Lower lobe of right lung (tissue), 2 donors: ENCODE measurements around the gene OSBP. TPM values are rescaled to one million over a fixed set of nuclear protein-coding genes. Genes with fewer than 3 reads are reported as not detected.

Experiments used
- ATAC-seq, 2 donors: fragments of 200-7000 bp; cut with Tn5 transposase; one replicate each; pipeline ENCODE4 v1.9.1; 2020 to 2022; ENCODE audit warnings: mild to moderate bottlenecking in 2 of 2, moderate library complexity in 2 of 2
- DNase-seq: peaks from one replicate; pipeline ENCODE4 v3.0.0-alpha.2; 2020
- H3K27ac ChIP-seq: fragments of 200-600 bp; one replicate; pipeline ENCODE4 v1.8.0; 2022
- H3K27me3 ChIP-seq: fragments of 200-600 bp; one replicate; pipeline ENCODE4 v1.8.0; 2022; ENCODE audit warnings: low read depth
- H3K36me3 ChIP-seq: fragments of 200-600 bp; one replicate; pipeline ENCODE4 v1.8.0; 2022; ENCODE audit warnings: mild to moderate bottlenecking
- H3K4me1 ChIP-seq: fragments of 200-600 bp; one replicate; pipeline ENCODE4 v1.8.0; 2022
- H3K4me3 ChIP-seq: fragments of 200-600 bp; one replicate; pipeline ENCODE4 v1.8.0; 2022; ENCODE audit warnings: mild to moderate bottlenecking
- H3K9me3 ChIP-seq: fragments of 200-600 bp; one replicate; pipeline ENCODE4 v1.8.0; 2022
- CTCF ChIP-seq: fragments of 200-600 bp; IDR thresholded peaks from one replicate; pipeline ENCODE4 v1.8.0; 2022; ENCODE audit warnings: antibody characterized with exemption, mild to moderate bottlenecking
- intact Hi-C: fragments of 100-400 bp; cut with DNase I; formaldehyde crosslinking; loops from one replicate; pipeline ENCODE4 v1.11.0; 2022
- total RNA-seq: library from RNA; stranded (reverse); fragmentation: NEBNext Ultra II Directional; extraction: Animal tissue kit (Norgen Biotek cat#: 25700); gene quantifications from one replicate; pipeline ENCODE4 v1.2.1, GENCODE V29; 2021
- donor health status: DM: no; HTN: yes; CAD: no; lungs with severe emphysema.

The OSBP gene
- total RNA-seq, 1 donor from 2014 or later: 37.7 TPM

DNA sequence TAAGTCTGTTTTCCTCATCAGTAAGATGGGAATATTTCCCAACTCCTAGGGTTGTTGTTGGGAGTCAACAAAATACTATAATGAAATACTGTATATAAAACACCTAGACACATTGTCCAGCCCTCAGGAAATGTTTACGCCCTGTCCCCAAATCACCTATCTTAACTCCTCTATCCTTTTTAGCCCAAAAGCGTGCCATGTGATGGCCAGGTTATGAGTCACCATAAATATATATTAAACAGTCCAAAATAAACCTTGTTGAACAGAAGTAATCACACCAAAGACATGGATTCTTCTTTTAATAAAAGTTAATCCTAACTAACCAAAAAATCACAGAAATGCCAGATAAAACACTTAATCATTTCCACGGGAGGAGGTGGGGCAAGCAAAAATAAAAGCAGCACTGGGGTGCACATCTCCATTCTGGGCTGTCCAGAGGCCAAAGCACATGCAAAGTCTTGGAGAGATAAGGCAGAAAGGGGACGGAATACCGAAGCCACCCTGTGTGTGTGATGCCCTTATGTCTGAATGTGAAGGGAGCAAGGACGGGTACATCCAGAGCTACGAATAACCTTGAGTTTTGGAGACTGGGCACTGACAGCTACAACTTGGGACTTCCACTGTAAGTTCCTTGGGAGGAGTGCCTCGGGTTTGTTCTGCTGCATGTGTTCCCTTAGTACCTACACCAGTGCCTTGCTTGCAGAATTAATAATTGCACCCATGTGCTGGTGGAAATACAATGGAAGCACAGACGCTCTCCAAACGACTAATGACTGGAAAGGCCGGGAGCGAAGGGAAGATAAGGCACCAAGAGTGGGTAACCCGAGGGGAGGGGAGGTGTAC, 1.1 kb downstream of the OSBP start:
- H3K27ac ChIP-seq: peak overlapping the region; percentile 93
- H3K4me1 ChIP-seq: peaks cover 50% of the 10 kb centered on the region
- DNase-seq (no peak), ATAC-seq (no peak)
- no peaks in the 10 kb centered on the region for H3K27me3 ChIP-seq
- no peaks in the 10 kb centered on the region for H3K9me3 ChIP-seq
- intact Hi-C loops: no loop called here
- H3K4me3 ChIP-seq: peak overlapping the region; percentile 83
- H3K36me3 ChIP-seq: peaks cover 9% of the 10 kb centered on the region
- no peak for TF ChIP-seq CTCF

DNA sequence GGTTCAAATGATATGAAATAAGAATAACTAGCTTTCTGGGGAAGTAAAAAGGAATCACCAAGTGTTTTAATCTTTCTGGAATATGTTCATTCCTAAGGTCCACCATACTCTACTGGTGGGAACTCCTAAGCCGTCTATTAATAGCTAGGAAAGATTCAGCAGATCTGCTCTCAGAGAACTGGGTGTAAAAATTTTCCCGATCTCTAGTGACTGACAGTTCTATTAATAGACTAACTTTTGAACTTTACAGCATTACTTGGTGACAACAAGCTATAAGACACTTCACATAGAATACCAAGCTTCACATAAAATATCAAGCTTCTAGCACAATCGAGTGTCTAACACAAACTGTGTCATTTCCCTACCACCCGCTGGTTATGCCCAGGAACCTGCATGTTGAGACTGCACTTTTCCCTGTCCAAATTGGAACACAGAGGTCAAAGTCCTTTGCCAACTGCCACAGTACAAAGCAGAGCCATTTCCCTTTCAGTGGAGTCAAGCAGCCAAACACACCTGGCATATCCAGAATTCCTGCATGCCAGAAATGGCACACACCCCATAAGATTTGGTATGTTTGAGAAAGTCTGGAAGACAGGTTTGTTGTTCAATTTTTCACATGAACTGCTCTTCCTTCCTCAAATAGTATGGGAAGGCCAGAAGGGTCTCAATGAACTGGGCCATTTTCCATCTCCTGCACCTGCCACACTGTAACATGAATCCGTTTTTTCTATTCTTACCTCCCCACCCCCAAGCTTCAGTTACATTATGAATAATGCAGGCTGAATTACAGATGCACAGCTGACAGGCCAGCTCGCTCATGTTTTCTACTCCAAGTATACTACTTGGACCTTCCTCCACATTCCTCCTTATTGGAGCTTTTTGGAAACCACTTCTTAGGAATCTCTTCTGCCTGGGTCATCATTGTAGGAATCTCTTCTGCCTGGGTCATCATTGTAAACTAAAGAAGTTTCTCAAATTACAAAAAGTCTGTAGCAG, 3.7 kb downstream of the OSBP start:
- no peak overlapping the region for H3K27ac ChIP-seq
- no peak overlapping the region for H3K4me3 ChIP-seq
- no peaks in the 10 kb centered on the region for H3K27me3 ChIP-seq
- peaks cover 36% of the 10 kb centered on the region for H3K36me3 ChIP-seq
- TF ChIP-seq CTCF: no peak
- intact Hi-C loops: no loop called here
- peaks cover 43% of the 10 kb centered on the region for H3K4me1 ChIP-seq
- DNase-seq (no peak), ATAC-seq (no peak)
- no peaks in the 10 kb centered on the region for H3K9me3 ChIP-seq

- intact Hi-C loops: no loop called here
- no peaks in the 10 kb centered on the region for H3K9me3 ChIP-seq
- ATAC-seq (no peak), DNase-seq (no peak)
- H3K27ac ChIP-seq: no peak overlapping the region
- no peak overlapping the region for H3K4me3 ChIP-seq
- H3K36me3 ChIP-seq: peaks cover 52% of the 10 kb centered on the region
- no peak for TF ChIP-seq CTCF
- peaks cover 39% of the 10 kb centered on the region for H3K4me1 ChIP-seq
- H3K27me3 ChIP-seq: no peaks in the 10 kb centered on the region
These were observed 5.3 kb downstream of the OSBP start for GRCh38 chr11:59610289-59610688.

- no peak for DNase-seq
- intact Hi-C loops: no loop called here
- Histone ChIP-seq H3K27ac (no peak overlapping the region), H3K4me1 (peaks cover 21% of the 10 kb centered on the region), H3K36me3 (peaks cover 76% of the 10 kb centered on the region), H3K27me3 (no peaks in the 10 kb centered on the region), H3K4me3 (no peak overlapping the region), H3K9me3 (no peaks in the 10 kb centered on the region)
- ATAC-seq: no peak
- no peak for TF ChIP-seq CTCF
These were observed 7.7 kb downstream of the OSBP start for GRCh38 chr11:59607703-59608454.

- no peak for DNase-seq
- H3K9me3 ChIP-seq: no peaks in the 10 kb centered on the region
- no peak for ATAC-seq
- no peak overlapping the region for H3K27ac ChIP-seq
- H3K4me1 ChIP-seq: no peaks in the 10 kb centered on the region
- intact Hi-C loops: no loop called here
- TF ChIP-seq CTCF: no peak
- H3K36me3 ChIP-seq: peaks cover 100% of the 10 kb centered on the region
- H3K4me3 ChIP-seq: no peak overlapping the region
- no peaks in the 10 kb centered on the region for H3K27me3 ChIP-seq
These were observed 13.1 kb downstream of the OSBP start for GRCh38 chr11:59602432-59602831.
